ENCODE data around the gene TLN1. TPM values are rescaled to one million over a fixed set of nuclear protein-coding genes. Genes with fewer than 3 reads are reported as not detected.

Gene TLN1
- total and polyA plus RNA-seq, 2 of the 8 experiments (the other 6 are each of a cell fraction or from before 2014, with no cell fraction given): 28.1 to 90.1 TPM

DNA sequence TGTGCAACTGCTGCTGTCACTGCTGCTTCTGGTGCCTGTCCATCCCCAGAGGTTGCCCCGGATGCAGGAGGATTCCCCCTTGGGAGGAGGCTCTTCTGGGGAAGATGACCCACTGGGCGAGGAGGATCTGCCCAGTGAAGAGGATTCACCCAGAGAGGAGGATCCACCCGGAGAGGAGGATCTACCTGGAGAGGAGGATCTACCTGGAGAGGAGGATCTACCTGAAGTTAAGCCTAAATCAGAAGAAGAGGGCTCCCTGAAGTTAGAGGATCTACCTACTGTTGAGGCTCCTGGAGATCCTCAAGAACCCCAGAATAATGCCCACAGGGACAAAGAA lies 58.0 kb downstream of the TLN1 start:
- POLR2A ChIA-PET (ENCODE audit: partially characterized antibody): interaction anchor here (0.6 to 7.6 kb wide), 8 partner anchors 9 to 54 kb away, joined by 4 to 63 read pairs (median 9); partner anchors contain the start of genes ARHGEF39, CCDC107, RMRP and TPM2
- Histone ChIP-seq H3K9me3 (ENCODE audit: insufficient read depth in 2 of 2, low read depth in 1 of 2, low read length in 1 of 2) (no peaks in the 10 kb centered on the region), H4K91ac (replicated peaks; ENCODE audit: insufficient read length, low read length) (no peak overlapping the region), H3K4me2 (ENCODE audit: insufficient read depth in 1 of 2, low read depth in 2 of 2, low read length in 2 of 2) (no peak overlapping the region), H3K9ac (replicated peaks in 1 of 4; ENCODE audit: extremely low read depth in 1 of 4, low read depth in 3 of 4, low read length in 3 of 4) (no peak overlapping the region), H2BK120ac (replicated peaks; ENCODE audit: low read depth, low read length) (no peak overlapping the region), H3K14ac (ENCODE audit: insufficient read length) (no peak overlapping the region), H3K4me3 (ENCODE audit: extremely low read depth in 1 of 4, insufficient read depth in 2 of 4, low read depth in 3 of 4, low read length in 4 of 4) (no peak overlapping the region), H3K56ac (replicated peaks; ENCODE audit: insufficient read length, low read depth, low read length) (no peak overlapping the region), H4K20me1 (replicated peaks in 1 of 2; ENCODE audit: control insufficient read depth in 1 of 2, insufficient read depth in 2 of 2, low read length in 2 of 2) (no peaks in the 10 kb centered on the region), H2BK5ac (ENCODE audit: low read depth, low read length) (no peak overlapping the region), H3K27me3 (replicated peaks in 1 of 4; ENCODE audit: control insufficient read depth in 3 of 4, extremely low read depth in 1 of 4, insufficient read depth in 3 of 4, low read length in 3 of 4) (peaks cover 0 to 3% (median 3%) of the 10 kb centered on the region in 4 experiments; a peak in 4 of 7 replicates), H3K36me3 (ENCODE audit: control insufficient read depth in 2 of 4, insufficient read depth in 4 of 4, low read length in 3 of 4) (no peaks in the 10 kb centered on the region), H2BK15ac (ENCODE audit: low read length) (peak overlapping the region; percentile 31; the same call in 1 of the 2 replicates), H3K27ac (ENCODE audit: low read depth, low read length) (no peak overlapping the region), H4K8ac (ENCODE audit: extremely low read depth, insufficient read depth, low read length) (no peak overlapping the region), H2BK20ac (ENCODE audit: low read length) (no peak overlapping the region), H4K5ac (ENCODE audit: insufficient read length, low read depth, low read length) (no peak overlapping the region), H2BK12ac (ENCODE audit: low read depth, low read length) (no peak overlapping the region), H3K79me1 (ENCODE audit: low read depth, low read length) (no peaks in the 10 kb centered on the region), H3K4me1 (replicated peaks in 1 of 4; ENCODE audit: control insufficient read depth in 3 of 4, insufficient read depth in 4 of 4, low read length in 3 of 4) (peaks cover 0 to 12% (median under 1%) of the 10 kb centered on the region in 4 experiments; a peak in 5 of 7 replicates), H3K79me2 (ENCODE audit: control insufficient read depth in 1 of 2, insufficient read depth in 2 of 2, low read length in 2 of 2) (no peaks in the 10 kb centered on the region), H3K18ac (ENCODE audit: extremely low read depth, low read length) (no peak overlapping the region), H2AK5ac (ENCODE audit: low read depth, low read length) (no peak overlapping the region), H3K4ac (replicated peaks; ENCODE audit: insufficient read length, low read depth, low read length) (no peak overlapping the region), H3K23ac (ENCODE audit: insufficient read length) (no peak overlapping the region), H2AFZ (ENCODE audit: low read length) (no peak overlapping the region), H3K23me2 (ENCODE audit: low read depth, low read length) (peaks cover 2% of the 10 kb centered on the region; the same call in 1 of the 2 replicates)
- 93% methylated on average over 3 of the region's 3 CpGs; no CpG with 5 or more reads in 1 of the 2 experiments for WGBS, 2 experiments (ENCODE audit: extremely low coverage in 1 of 2, insufficient coverage in 1 of 2, insufficient read length in 1 of 2, insufficient replicate concordance in 2 of 2, low coverage in 1 of 2, low lambda C conversion rate in 2 of 2, missing lambda C conversion rate in 1 of 2)
- no peak for TF ChIP-seq CHD1 (IDR thresholded peaks at IDR 0.05; ENCODE audit: low read depth, low read length)
- no peak for TF ChIP-seq SIRT6 (IDR thresholded peaks at IDR 0.05; ENCODE audit: low read length)
- no peak for TF ChIP-seq ZNF274 (IDR thresholded peaks at IDR 0.05; ENCODE audit: borderline replicate concordance, extremely low read depth, low read length)
- TF ChIP-seq SUZ12 (IDR thresholded peaks at IDR 0.05; ENCODE audit: low read length): no peak
- TF ChIP-seq EZH2 (IDR thresholded peaks at IDR 0.05; ENCODE audit: low read depth, low read length, severe bottlenecking): no peak
- no peak for TF ChIP-seq SAP30 (IDR thresholded peaks at IDR 0.05; ENCODE audit: insufficient read depth, insufficient replicate concordance, low read length)
- no peak for TF ChIP-seq SRF (IDR thresholded peaks at IDR 0.05; ENCODE audit: low read depth, low read length)
- no peak for TF ChIP-seq FOSL1 (IDR thresholded peaks at IDR 0.05; ENCODE audit: insufficient read depth, low read depth, low read length)
- TF ChIP-seq CREB1 (IDR thresholded peaks at IDR 0.05): no peak
- no peak for TF ChIP-seq CEBPB (IDR thresholded peaks at IDR 0.05; ENCODE audit: low read depth, low read length)
- no peak for TF ChIP-seq BRCA1 (IDR thresholded peaks at IDR 0.05; ENCODE audit: low read depth, low read length)
- no peak for TF ChIP-seq RXRA (IDR thresholded peaks at IDR 0.05; ENCODE audit: insufficient read depth, low read depth, low read length)
- TF ChIP-seq CTBP2 (IDR thresholded peaks at IDR 0.05; ENCODE audit: borderline replicate concordance, insufficient read depth, insufficient read length, low read length): no peak
- TF ChIP-seq SP1 (IDR thresholded peaks at IDR 0.05; ENCODE audit: low read depth, low read length): no peak
- no peak for FAIRE-seq
- CTCF ChIA-PET (ENCODE audit: partially characterized antibody): interaction anchor here (0.6 to 6.3 kb wide), 7 partner anchors 9 to 96 kb away, joined by 3 to 77 read pairs (median 20); partner anchors contain the start of genes ARHGEF39, CCDC107 and RMRP
- DNase-seq (ENCODE audit: low read depth in 1 of 2, low spot score in 2 of 2): no peak
